Keratinocyte (primary cell): ENCODE measurements around the gene SKIC2.
"Not testable (repeated sequence)": the region's sequence is repeated elsewhere in the genome, so short reads cannot be mapped to it uniquely, and the experiment has no call there.

Experiments used
- EZH2 ChIP-seq: IDR thresholded peaks from one replicate; pipeline ENCODE4 v1.6.1; 2012; ENCODE audit warnings: inconsistent platforms, mild to moderate bottlenecking, low read length, moderate library complexity
- TF ChIP-seq, protein P1 (sequence below), 3 experiments: IDR thresholded peaks in 1 of 3; conservative IDR thresholded peaks in 1 of 3; optimal IDR thresholded peaks in 1 of 3; 2 replicates in 2 of 3; 3 replicates in 1 of 3; pipeline versions ENCODE3 to v1.5.1; 2011; ENCODE audit warnings: low read length in 3 of 3, mild to moderate bottlenecking in 3 of 3, moderate library complexity in 2 of 3, control low read depth in 1 of 3, inconsistent platforms in 1 of 3; ENCODE audit not compliant: insufficient read depth in 2 of 3; ENCODE audit errors: extremely low read depth in 1 of 3

DNA sequence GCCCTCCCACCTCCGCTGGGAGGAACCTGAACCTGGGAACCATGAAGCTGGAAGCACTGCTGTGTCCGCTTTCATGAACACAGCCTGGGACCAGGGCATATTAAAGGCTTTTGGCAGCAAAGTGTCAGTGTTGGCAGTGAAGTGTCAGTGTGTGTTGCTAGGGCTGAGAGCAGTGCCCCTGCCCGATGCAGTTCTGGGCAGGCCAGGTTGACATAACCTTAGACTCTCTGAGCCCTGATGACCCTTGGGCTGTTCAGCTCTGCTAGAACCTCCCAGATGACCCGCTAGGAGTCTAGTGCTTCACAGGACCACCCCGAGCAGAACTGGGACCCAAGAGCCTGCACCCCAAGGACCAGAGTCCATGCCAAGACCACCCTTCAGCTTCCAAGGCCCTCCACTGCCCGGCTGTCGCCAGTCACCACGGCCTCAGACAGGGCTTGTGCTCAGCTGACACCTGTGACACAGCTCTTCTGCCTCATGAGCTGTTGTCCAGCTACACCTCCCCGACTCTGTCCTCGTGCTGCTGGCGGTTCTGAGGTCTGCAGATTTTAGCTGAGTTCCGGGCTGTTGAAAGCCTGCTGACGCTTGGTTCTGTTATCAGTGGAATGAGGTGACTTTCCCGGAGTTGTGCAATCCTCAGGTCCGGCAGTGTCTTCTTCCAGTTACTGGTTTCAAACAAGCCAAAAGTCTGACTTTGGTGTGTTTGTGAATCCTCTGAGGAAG lies 43.7 kb downstream of the SKIC2 start:
- TF ChIP-seq, protein P1, sequence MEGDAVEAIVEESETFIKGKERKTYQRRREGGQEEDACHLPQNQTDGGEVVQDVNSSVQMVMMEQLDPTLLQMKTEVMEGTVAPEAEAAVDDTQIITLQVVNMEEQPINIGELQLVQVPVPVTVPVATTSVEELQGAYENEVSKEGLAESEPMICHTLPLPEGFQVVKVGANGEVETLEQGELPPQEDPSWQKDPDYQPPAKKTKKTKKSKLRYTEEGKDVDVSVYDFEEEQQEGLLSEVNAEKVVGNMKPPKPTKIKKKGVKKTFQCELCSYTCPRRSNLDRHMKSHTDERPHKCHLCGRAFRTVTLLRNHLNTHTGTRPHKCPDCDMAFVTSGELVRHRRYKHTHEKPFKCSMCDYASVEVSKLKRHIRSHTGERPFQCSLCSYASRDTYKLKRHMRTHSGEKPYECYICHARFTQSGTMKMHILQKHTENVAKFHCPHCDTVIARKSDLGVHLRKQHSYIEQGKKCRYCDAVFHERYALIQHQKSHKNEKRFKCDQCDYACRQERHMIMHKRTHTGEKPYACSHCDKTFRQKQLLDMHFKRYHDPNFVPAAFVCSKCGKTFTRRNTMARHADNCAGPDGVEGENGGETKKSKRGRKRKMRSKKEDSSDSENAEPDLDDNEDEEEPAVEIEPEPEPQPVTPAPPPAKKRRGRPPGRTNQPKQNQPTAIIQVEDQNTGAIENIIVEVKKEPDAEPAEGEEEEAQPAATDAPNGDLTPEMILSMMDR (optimal IDR thresholded peaks at IDR 0.05 in 1 of 3, IDR thresholded peaks at IDR 0.05 in 1 of 3, conservative IDR thresholded peaks at IDR 0.05 in 1 of 3; ENCODE audit: extremely low read depth in 1 of 3, insufficient read depth in 2 of 3, low read length in 3 of 3) = not testable (repeated sequence)
- TF ChIP-seq EZH2 = not testable (repeated sequence)
